Mucosa of descending colon (tissue), 3 donors: ENCODE measurements around the gene KCNH2. TPM values are rescaled to one million over a fixed set of nuclear protein-coding genes. Genes with fewer than 3 reads are reported as not detected.

Experiments used
- ATAC-seq: fragments of 200-7000 bp; cut with Tn5 transposase; one replicate; pipeline ENCODE4 v1.9.1; 2020; ENCODE audit warnings: mild to moderate bottlenecking, moderate library complexity
- DNase-seq, 3 donors: peaks; one replicate each; pipeline ENCODE4 v3.0.0-alpha.2; 2020
- H3K36me3 ChIP-seq: fragments of 200-600 bp; one replicate; pipeline ENCODE4 v1.8.0; 2021; ENCODE audit warnings: low read depth, mild to moderate bottlenecking
- H3K4me1 ChIP-seq: fragments of 200-600 bp; one replicate; pipeline ENCODE4 v1.8.0; 2021; ENCODE audit warnings: low read depth, mild to moderate bottlenecking
- H3K4me3 ChIP-seq: fragments of 200-600 bp; one replicate; pipeline ENCODE4 v1.8.0; 2021; ENCODE audit warnings: mild to moderate bottlenecking
- H3K9me3 ChIP-seq: fragments of 200-600 bp; one replicate; pipeline ENCODE4 v1.8.0; 2021; ENCODE audit warnings: mild to moderate bottlenecking
- intact Hi-C, 2 donors: fragments of 100-400 bp; cut with DNase I in 1 of 2; cut with micrococcal nuclease in 1 of 2; formaldehyde crosslinking; loops; one replicate each; pipeline versions ENCODE4 v1.11.0 to v1.11.1; 2022; cut with DNase I, micrococcal nuclease
- total RNA-seq, 3 donors: library from RNA; stranded (reverse); fragmentation: NEBNext Ultra II Directional in 2 of 3; extraction: Animal tissue kit (Norgen Biotek cat#: 25700) in 2 of 3; gene quantifications; one replicate each; pipeline versions ENCODE4 v1.2.1 to v1.2.4, GENCODE V29; 2021 to 2023
- TF ChIP-seq, protein P1 (sequence below): fragments of 200-600 bp; IDR thresholded peaks from one replicate; pipeline ENCODE4 v1.8.0; 2022; ENCODE audit warnings: antibody characterized with exemption, mild to moderate bottlenecking
- donor health status: DM: no; HTN: no; CAD: no; lungs with moderate emphysema.
- donor health status: DM: no; HTN: no; CAD: no.
- donor health status: DM: no; HTN: yes; CAD: no.

KCNH2 gene
- total RNA-seq, 3 donors from 2014 or later: 2.9 to 87.1 (median 5.3) TPM

DNA sequence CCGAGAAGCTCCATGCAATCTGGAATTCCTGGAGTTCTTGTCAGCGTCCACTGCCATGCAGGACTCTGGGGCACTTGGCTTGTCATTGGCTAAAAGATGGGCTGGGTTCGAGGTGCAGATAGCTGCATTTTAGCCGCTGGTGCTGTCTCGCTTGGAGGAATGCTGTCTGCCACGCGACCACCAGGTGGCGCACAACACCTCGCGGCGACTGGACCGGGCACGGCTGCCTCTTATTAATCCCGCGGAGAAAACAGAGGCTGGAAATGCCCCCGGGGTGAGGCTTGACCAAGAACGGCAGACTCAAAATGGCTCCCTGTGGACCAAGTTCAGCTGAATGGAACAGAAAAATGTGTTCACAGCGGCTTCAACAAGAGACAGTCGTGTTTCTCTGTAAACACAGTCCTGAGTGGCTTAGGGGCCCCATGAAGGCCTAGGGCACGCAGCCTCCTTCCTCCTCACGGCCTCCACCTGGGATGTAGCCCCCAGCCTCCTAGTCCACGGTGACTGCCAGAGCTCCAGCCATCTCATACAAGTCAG is 79.6 kb downstream of the KCNH2 start:
- TF ChIP-seq, protein P1, sequence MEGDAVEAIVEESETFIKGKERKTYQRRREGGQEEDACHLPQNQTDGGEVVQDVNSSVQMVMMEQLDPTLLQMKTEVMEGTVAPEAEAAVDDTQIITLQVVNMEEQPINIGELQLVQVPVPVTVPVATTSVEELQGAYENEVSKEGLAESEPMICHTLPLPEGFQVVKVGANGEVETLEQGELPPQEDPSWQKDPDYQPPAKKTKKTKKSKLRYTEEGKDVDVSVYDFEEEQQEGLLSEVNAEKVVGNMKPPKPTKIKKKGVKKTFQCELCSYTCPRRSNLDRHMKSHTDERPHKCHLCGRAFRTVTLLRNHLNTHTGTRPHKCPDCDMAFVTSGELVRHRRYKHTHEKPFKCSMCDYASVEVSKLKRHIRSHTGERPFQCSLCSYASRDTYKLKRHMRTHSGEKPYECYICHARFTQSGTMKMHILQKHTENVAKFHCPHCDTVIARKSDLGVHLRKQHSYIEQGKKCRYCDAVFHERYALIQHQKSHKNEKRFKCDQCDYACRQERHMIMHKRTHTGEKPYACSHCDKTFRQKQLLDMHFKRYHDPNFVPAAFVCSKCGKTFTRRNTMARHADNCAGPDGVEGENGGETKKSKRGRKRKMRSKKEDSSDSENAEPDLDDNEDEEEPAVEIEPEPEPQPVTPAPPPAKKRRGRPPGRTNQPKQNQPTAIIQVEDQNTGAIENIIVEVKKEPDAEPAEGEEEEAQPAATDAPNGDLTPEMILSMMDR: peak; percentile 92
- H3K4me1 ChIP-seq: peaks cover 29% of the 10 kb centered on the region
- H3K36me3 ChIP-seq: no peaks in the 10 kb centered on the region
- H3K4me3 ChIP-seq: no peak overlapping the region
- intact Hi-C loops: loop anchor here (5.0 to 10.0 kb wide), 2 partner anchors 89 to 124 kb away; no protein-coding TSS in a partner anchor
- ATAC-seq (peak; percentile 50), DNase-seq (peak; percentile 80 to 90 (median 87))
- no peaks in the 10 kb centered on the region for H3K9me3 ChIP-seq

DNA sequence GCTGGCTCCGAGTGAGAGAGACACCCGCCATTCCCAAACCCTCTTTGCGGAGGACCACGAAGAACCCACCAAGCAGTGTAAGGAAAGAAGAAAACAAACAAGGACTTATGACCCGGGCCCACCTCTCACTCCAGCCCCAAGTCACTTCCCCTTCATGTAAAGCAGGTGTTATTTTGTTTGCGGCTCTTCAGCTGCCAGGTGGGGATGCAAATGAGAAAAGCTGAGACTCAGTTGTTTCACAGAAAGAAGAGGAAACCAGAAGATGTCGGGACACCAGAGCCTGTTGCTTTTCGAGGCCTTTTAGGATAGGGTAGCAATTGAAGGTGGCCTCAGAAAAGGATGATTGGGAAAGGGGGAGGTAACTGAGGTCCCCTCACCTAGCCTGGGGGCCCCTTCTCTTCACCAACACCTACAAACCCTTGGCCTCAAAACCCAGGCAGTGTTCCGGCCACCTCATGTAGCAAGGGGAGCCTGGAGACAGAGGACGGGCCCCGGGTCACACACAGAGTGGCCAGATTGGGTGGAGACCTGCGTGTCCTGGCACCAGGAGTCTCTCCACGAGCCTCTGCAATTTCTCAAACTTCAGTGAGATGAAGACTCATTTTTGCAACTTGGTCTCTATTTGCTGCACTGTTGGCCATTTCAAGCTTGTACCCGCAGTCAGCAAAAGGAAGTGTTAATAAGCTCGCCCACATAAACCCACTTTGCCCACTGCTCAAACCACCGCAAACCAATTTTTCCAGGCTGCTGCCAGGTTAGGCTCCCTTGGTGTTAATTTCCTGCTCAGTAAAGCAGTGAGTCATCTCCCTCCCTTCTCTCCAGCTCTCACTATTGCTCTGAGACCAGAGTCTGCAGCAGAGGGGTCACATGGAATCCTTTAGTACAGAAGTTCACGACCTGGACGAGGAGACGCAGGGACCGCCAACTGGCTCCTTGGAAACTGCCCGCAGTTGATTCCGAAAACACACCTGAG is 80.3 kb downstream of the KCNH2 start:
- DNase-seq (no peak), ATAC-seq (no peak)
- Histone ChIP-seq H3K36me3 (no peaks in the 10 kb centered on the region), H3K9me3 (no peaks in the 10 kb centered on the region), H3K4me1 (peaks cover 23% of the 10 kb centered on the region), H3K4me3 (no peak overlapping the region)
- TF ChIP-seq, protein P1: no peak
- intact Hi-C loops: loop anchor here (5.0 to 10.0 kb wide), 2 partner anchors 90 to 123 kb away; no protein-coding TSS in a partner anchor

DNA sequence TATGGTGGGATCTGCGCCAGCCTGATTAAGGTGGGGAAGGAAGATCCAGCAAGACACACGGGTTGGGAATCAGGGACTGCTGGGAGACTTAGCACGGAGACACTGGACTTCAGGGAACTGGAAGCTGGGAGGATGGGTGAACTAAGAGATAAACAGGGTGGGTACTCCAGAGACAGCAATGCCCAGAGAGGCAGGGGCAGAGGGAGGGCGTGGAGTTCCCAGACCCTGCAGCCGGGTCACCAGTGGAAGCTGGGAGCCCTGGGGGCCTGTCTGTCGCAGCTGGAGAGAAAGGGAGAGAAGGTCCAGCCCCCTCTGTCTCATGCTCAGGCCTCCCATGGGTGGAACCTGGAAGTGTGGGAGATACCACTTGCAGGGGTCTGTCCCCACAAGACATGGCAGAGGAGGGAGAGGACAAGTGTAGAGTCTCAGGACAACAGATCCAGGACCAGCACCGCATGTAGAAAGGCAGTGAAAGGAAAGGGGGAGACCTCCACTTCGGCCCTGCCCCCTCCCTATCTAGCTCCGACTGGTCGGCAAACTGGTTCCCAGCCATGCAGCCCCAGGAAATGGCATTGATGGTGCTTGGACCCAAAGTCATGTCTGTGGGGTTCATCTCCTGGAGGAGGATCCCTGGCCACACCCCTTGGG is 81.4 kb downstream of the KCNH2 start:
- Histone ChIP-seq H3K9me3 (no peaks in the 10 kb centered on the region), H3K4me1 (peaks cover 14% of the 10 kb centered on the region), H3K4me3 (no peak overlapping the region), H3K36me3 (no peaks in the 10 kb centered on the region)
- TF ChIP-seq, protein P1: no peak
- DNase-seq: no peak
- no peak for ATAC-seq
- intact Hi-C loops: loop anchor here (5.0 to 10.0 kb wide), 2 partner anchors 91 to 122 kb away; no protein-coding TSS in a partner anchor

DNA sequence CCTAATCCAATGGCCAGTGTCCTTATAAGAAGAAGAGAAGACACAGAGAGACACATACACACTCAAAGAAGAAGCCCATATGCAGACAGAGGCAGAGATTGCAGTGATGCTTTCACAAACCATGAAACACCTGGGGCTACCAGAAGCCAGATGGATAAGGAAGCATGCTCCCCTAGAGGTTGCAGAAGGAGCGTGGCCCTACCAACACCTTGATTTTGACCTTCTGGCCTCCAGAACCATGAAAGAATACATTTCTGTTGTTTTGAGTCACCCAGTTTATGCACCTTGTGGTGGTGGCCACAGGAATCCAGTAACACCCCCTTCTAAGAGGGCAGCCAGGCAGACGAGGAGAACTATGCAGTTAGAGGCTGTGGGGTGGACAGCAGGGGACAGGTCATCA is 82.3 kb downstream of the KCNH2 start:
- no peak for ATAC-seq
- intact Hi-C loops: loop anchor here (5.0 to 10.0 kb wide), 2 partner anchors 91 to 121 kb away; no protein-coding TSS in a partner anchor

More for the DNA sequence above, 82.3 kb downstream of the KCNH2 start:
- no peak for DNase-seq
- no peaks in the 10 kb centered on the region for H3K9me3 ChIP-seq
- no peak overlapping the region for H3K4me3 ChIP-seq
- peaks cover 6% of the 10 kb centered on the region for H3K4me1 ChIP-seq
- no peaks in the 10 kb centered on the region for H3K36me3 ChIP-seq
- TF ChIP-seq, protein P1: no peak

Other genes starting within 250 kb of the KCNH2 start
- 10 to 100 TPM in 1 of 3 donors, 1 to 10 TPM in 2; 3.1 to 10.3 (median 9.3) TPM for gene GIMAP5, start 240.9 kb downstream of the KCNH2 start, total RNA-seq
- gene TMEM176B, start 178.0 kb downstream of the KCNH2 start, total RNA-seq: 100 to 1,000 TPM; 210 to 401 (median 338) TPM
- 100 to 1,000 TPM; 178 to 282 (median 245) TPM for gene TMEM176A, start 177.6 kb downstream of the KCNH2 start, total RNA-seq
- 100 to 1,000 TPM; 249 to 756 (median 606) TPM for gene AOC1, start 125.8 kb downstream of the KCNH2 start, total RNA-seq
- 1 to 10 TPM; 2.5 to 6.3 (median 6.0) TPM for gene NOS3, start 12.7 kb upstream of the KCNH2 start, total RNA-seq
- gene ATG9B, start 46.2 kb upstream of the KCNH2 start, total RNA-seq: under 1 TPM; 0.09 to 0.90 (median 0.89) TPM
- gene ABCB8, start 50.1 kb upstream of the KCNH2 start, total RNA-seq: 10 to 100 TPM; 40.1 to 44.9 (median 41.8) TPM
- 1 to 10 TPM; 1.2 to 6.5 (median 3.4) TPM for gene ASIC3, start 70.2 kb upstream of the KCNH2 start, total RNA-seq
- gene CDK5, start 79.6 kb upstream of the KCNH2 start, total RNA-seq: 10 to 100 TPM in 2 of 3 donors, 1 to 10 TPM in 1; 8.3 to 12.4 (median 11.7) TPM
- 100 to 1,000 TPM in 1 of 3 donors, 10 to 100 TPM in 2; 82.2 to 168 (median 89.5) TPM for gene SLC4A2, start 81.3 kb upstream of the KCNH2 start, total RNA-seq
- gene FASTK, start 102.5 kb upstream of the KCNH2 start, total RNA-seq: 100 to 1,000 TPM in 1 of 3 donors, 10 to 100 TPM in 2; 78.6 to 122 (median 98.5) TPM
- 10 to 100 TPM; 54.2 to 63.7 (median 60.8) TPM for gene TMUB1, start 105.2 kb upstream of the KCNH2 start, total RNA-seq
- 100 to 1,000 TPM in 1 of 3 donors, 10 to 100 TPM in 2; 39.7 to 116 (median 50.6) TPM for gene AGAP3, start 108.2 kb upstream of the KCNH2 start, total RNA-seq
- not detected for gene GBX1, start 189.4 kb upstream of the KCNH2 start, total RNA-seq
- not detected for gene ASB10, start 208.9 kb upstream of the KCNH2 start, total RNA-seq
- not detected for gene H2BK1, start 232.2 kb upstream of the KCNH2 start, total RNA-seq
- 10 to 100 TPM; 27.0 to 36.4 (median 28.4) TPM for gene ABCF2, start 248.9 kb upstream of the KCNH2 start, total RNA-seq